Liver (tissue), 9 donors: ENCODE data around the gene CCDC40. TPM values are rescaled to one million over a fixed set of nuclear protein-coding genes. Genes with fewer than 3 reads are reported as not detected.
A peak's percentile ranks its signal among the peaks of the same experiment; 100 is the strongest.

ENCODE experiments used
- DNase-seq: peaks from one replicate; pipeline ENCODE4 v3.0.0-alpha.2; 2017; ENCODE audit warnings: low spot score
- H3K27ac ChIP-seq, 2 donors: one replicate each; pipeline ENCODE4 v1.7.0; 2013; ENCODE audit warnings: inconsistent platforms in 2 of 2, low read length in 2 of 2, control low read depth in 1 of 2, low read depth in 1 of 2, mild to moderate bottlenecking in 1 of 2
- H3K27me3 ChIP-seq, 4 donors: one replicate each; pipeline versions ENCODE4 v1.6.1 to v1.7.0; 2013; ENCODE audit warnings: low read length in 3 of 4, inconsistent platforms in 1 of 4, mild to moderate bottlenecking in 1 of 4, moderate library complexity in 1 of 4; ENCODE audit not compliant: control insufficient read depth in 4 of 4, insufficient read depth in 4 of 4
- H3K36me3 ChIP-seq, 4 donors: one replicate each; pipeline versions ENCODE4 v1.6.1 to v1.7.0; 2013; ENCODE audit warnings: low read length in 3 of 4, mild to moderate bottlenecking in 3 of 4, low read depth in 1 of 4, moderate library complexity in 1 of 4; ENCODE audit not compliant: control insufficient read depth in 4 of 4, insufficient read depth in 3 of 4
- H3K4me1 ChIP-seq, 4 donors: one replicate each; pipeline versions ENCODE4 v1.6.1 to v1.7.0; 2013; ENCODE audit warnings: low read length in 3 of 4, mild to moderate bottlenecking in 3 of 4, moderate library complexity in 1 of 4; ENCODE audit not compliant: control insufficient read depth in 4 of 4, insufficient read depth in 4 of 4
- H3K4me3 ChIP-seq, 3 donors: one replicate each; pipeline versions ENCODE4 v1.6.1 to v1.7.0; 2013; ENCODE audit warnings: low read length in 3 of 3, control low read depth in 1 of 3, low read depth in 1 of 3, mild to moderate bottlenecking in 1 of 3
- H3K9ac ChIP-seq, 2 donors: one replicate each; pipeline ENCODE4 v1.7.0; 2013; ENCODE audit warnings: low read length in 2 of 2, mild to moderate bottlenecking in 2 of 2, moderate library complexity in 2 of 2, control low read depth in 1 of 2, low read depth in 1 of 2
- H3K9me3 ChIP-seq, 4 donors: one replicate each; pipeline versions ENCODE4 v1.6.1 to v1.7.0; 2013; ENCODE audit warnings: low read length in 3 of 4; ENCODE audit not compliant: control insufficient read depth in 4 of 4
- CTCF ChIP-seq: fragments of 150-350 bp; IDR thresholded peaks from 2 replicates; pipeline ENCODE4 v1.5.1; 2017; ENCODE audit warnings: improper control_type of control experiment, low read depth, low read length; ENCODE audit not compliant: missing input control
- EGR1 ChIP-seq, 2 donors: IDR thresholded peaks; 2 replicates each; pipeline ENCODE4 v1.6.1; 2016 to 2018; ENCODE audit warnings: antibody characterized with exemption in 2 of 2, low read depth in 2 of 2
- FOXA1 ChIP-seq: IDR thresholded peaks from 2 replicates; pipeline ENCODE4 v1.6.1; 2016; ENCODE audit warnings: antibody characterized with exemption
- FOXA2 ChIP-seq: IDR thresholded peaks from 2 replicates; pipeline ENCODE4 v1.6.1; 2016; ENCODE audit warnings: antibody characterized with exemption
- GABPA ChIP-seq, 2 donors: IDR thresholded peaks in 1 of 2; conservative IDR thresholded peaks in 1 of 2; 2 replicates each; pipeline ENCODE4 v1.6.1; 2016; ENCODE audit warnings: antibody characterized with exemption in 2 of 2, mild to moderate bottlenecking in 1 of 2, moderate library complexity in 1 of 2
- HNF4A ChIP-seq, 2 donors: conservative IDR thresholded peaks; 2 replicates each; pipeline ENCODE4 v1.6.1; 2016; ENCODE audit warnings: antibody characterized with exemption in 2 of 2, mild to moderate bottlenecking in 2 of 2
- HNF4G ChIP-seq: IDR thresholded peaks from 2 replicates; pipeline ENCODE4 v1.6.1; 2016; ENCODE audit warnings: antibody characterized with exemption
- JUND ChIP-seq, 2 donors: IDR thresholded peaks; 2 replicates each; pipeline ENCODE4 v1.6.1; 2016; ENCODE audit warnings: antibody characterized with exemption in 2 of 2
- MAX ChIP-seq: IDR thresholded peaks from 2 replicates; pipeline ENCODE4 v1.6.1; 2016; ENCODE audit warnings: antibody characterized with exemption
- NR2F2 ChIP-seq: IDR thresholded peaks from 2 replicates; pipeline ENCODE4 v1.6.1; 2016; ENCODE audit warnings: antibody characterized with exemption
- RAD21 ChIP-seq, 2 donors: IDR thresholded peaks; 2 replicates each; pipeline ENCODE4 v1.6.1; 2016; ENCODE audit warnings: antibody characterized with exemption in 2 of 2, mild to moderate bottlenecking in 2 of 2
- RXRA ChIP-seq, 2 donors: IDR thresholded peaks; 2 replicates each; pipeline ENCODE4 v1.6.1; 2017 to 2018; ENCODE audit warnings: antibody characterized with exemption in 2 of 2, mild to moderate bottlenecking in 1 of 2
- SP1 ChIP-seq: IDR thresholded peaks from 2 replicates; pipeline ENCODE4 v1.6.1; 2018; ENCODE audit warnings: antibody characterized with exemption, mild to moderate bottlenecking
- TAF1 ChIP-seq: conservative IDR thresholded peaks from 2 replicates; pipeline ENCODE4 v1.6.1; 2016; ENCODE audit warnings: antibody characterized with exemption, mild to moderate bottlenecking
- YY1 ChIP-seq: IDR thresholded peaks from 2 replicates; pipeline ENCODE4 v1.6.1; 2016; ENCODE audit warnings: antibody characterized with exemption, mild to moderate bottlenecking
- ZBTB33 ChIP-seq: IDR thresholded peaks from 2 replicates; pipeline ENCODE4 v1.6.1; 2016; ENCODE audit warnings: antibody characterized with exemption
- WGBS: extraction: QIAGEN DNeasy Blood & Tissue Kit; methylation state at CpG from one replicate; pipeline ENCODE4 v1.1.7; 2013; 5-methylcytosine and 5-hydroxymethylcytosine counted together
- polyA plus RNA-seq, 2 donors: library from polyadenylated mRNA; stranded (reverse) in 1 of 2; unstranded in 1 of 2; fragments of 200-250 nt in 1 of 2; fragments of >200 nt in 1 of 2; fragmentation: Nextera tagmentation in 1 of 2; extraction: Ambion mirVana in 1 of 2; gene quantifications; one replicate each; pipeline versions ENCODE4 v1.2.1 to v1.2.3, GENCODE V29; 2013 to 2015
- total RNA-seq, 2 donors: library from RNA; depleted of rRNA; stranded (reverse); fragments of >200 nt; gene quantifications; one replicate each; pipeline ENCODE4 v1.2.3, GENCODE V29; 2014
- TF ChIP-seq, protein P1 (sequence below): IDR thresholded peaks from 2 replicates; pipeline ENCODE4 v1.6.1; 2016; ENCODE audit warnings: antibody characterized with exemption, mild to moderate bottlenecking
- TF ChIP-seq, protein P2 (sequence below): IDR thresholded peaks from 2 replicates; pipeline ENCODE4 v1.6.1; 2016; ENCODE audit warnings: antibody characterized with exemption
- donor health status: healthy.
- donor health status: healthy.
- donor health status: healthy.
- donor health status: healthy.
- donor health status: healthy.

The CCDC40 gene
- total and polyA plus RNA-seq, 4 donors, result 0.60 to 3.0 (median 1.4) TPM

DNA sequence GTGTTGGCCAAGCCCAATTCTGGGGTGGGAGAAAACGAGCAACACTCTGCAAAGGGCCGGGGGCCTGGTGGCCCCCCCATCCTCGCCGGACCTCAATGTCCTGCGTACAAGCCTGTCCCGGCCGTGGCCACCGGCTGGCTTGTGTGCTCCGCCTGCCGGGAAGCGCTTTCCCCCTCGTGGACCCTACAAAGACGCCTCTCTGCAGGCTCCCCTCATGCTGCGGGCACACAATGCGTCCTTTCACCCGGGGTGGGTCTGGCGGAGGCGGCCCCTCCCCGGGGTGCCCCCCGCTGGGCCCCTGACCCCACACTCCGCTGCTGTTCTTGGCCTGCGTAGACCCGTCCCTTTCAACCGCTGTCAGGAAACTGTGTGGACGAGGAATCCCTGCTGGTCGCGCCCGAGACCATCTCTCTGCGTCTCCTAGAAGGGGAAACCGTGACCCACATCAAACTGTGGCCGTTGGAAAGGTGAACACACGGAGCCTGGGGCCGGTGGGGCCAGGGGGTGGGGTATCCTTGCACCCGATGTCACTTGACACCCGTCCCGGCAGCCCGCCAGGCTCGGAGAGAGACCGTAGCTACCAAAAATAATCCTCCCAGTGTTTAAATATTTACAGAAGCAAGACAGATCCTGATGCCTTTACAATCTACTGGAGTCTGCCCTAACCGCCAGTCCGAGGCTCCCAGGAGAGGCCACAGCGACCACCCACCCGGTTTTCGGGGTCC lies 44.4 kb upstream of the CCDC40 start:
- TF ChIP-seq HNF4G (no peak), GABPA (IDR thresholded peaks at IDR 0.05 in 1 of 2, conservative IDR thresholded peaks at IDR 0.05 in 1 of 2) (no peak), TAF1 (no peak), EGR1 (IDR thresholded peaks at IDR 0.05; ENCODE audit: low read depth in 2 of 2) (no peak), SP1 (peak; percentile 41), RAD21 (IDR thresholded peaks at IDR 0.05) (no peak), RXRA (IDR thresholded peaks at IDR 0.05) (peak; percentile 31 to 47), MAX (no peak), FOXA1 (no peak), ZBTB33 (no peak), NR2F2 (no peak), HNF4A (conservative IDR thresholded peaks at IDR 0.05) (peak in 1 of 2 donors; percentile 20), CTCF (no peak), JUND (IDR thresholded peaks at IDR 0.05) (no peak), YY1 (no peak), FOXA2 (no peak)
- TF ChIP-seq, protein P1, sequence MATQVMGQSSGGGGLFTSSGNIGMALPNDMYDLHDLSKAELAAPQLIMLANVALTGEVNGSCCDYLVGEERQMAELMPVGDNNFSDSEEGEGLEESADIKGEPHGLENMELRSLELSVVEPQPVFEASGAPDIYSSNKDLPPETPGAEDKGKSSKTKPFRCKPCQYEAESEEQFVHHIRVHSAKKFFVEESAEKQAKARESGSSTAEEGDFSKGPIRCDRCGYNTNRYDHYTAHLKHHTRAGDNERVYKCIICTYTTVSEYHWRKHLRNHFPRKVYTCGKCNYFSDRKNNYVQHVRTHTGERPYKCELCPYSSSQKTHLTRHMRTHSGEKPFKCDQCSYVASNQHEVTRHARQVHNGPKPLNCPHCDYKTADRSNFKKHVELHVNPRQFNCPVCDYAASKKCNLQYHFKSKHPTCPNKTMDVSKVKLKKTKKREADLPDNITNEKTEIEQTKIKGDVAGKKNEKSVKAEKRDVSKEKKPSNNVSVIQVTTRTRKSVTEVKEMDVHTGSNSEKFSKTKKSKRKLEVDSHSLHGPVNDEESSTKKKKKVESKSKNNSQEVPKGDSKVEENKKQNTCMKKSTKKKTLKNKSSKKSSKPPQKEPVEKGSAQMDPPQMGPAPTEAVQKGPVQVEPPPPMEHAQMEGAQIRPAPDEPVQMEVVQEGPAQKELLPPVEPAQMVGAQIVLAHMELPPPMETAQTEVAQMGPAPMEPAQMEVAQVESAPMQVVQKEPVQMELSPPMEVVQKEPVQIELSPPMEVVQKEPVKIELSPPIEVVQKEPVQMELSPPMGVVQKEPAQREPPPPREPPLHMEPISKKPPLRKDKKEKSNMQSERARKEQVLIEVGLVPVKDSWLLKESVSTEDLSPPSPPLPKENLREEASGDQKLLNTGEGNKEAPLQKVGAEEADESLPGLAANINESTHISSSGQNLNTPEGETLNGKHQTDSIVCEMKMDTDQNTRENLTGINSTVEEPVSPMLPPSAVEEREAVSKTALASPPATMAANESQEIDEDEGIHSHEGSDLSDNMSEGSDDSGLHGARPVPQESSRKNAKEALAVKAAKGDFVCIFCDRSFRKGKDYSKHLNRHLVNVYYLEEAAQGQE, result peak; percentile 32
- TF ChIP-seq, protein P2, sequence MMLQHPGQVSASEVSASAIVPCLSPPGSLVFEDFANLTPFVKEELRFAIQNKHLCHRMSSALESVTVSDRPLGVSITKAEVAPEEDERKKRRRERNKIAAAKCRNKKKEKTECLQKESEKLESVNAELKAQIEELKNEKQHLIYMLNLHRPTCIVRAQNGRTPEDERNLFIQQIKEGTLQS, result no peak
- Histone ChIP-seq H3K9me3 (no peaks in the 10 kb centered on the region), H3K9ac (peak overlapping the region in 1 of 2 donors; percentile 71), H3K4me1 (peaks cover 38 to 68% (median 56%) of the 10 kb centered on the region in 4 donors), H3K27ac (peak overlapping the region in 1 of 2 donors; percentile 14), H3K4me3 (peak overlapping the region in 2 of 3 donors; percentile 29 to 37), H3K27me3 (no peaks in the 10 kb centered on the region), H3K36me3 (no peaks in the 10 kb centered on the region)
- 7% methylated on average over 44 of the region's 44 CpGs for WGBS
- peak; percentile 58 for DNase-seq
